ENCODE results near the gene FBN2.

DNA sequence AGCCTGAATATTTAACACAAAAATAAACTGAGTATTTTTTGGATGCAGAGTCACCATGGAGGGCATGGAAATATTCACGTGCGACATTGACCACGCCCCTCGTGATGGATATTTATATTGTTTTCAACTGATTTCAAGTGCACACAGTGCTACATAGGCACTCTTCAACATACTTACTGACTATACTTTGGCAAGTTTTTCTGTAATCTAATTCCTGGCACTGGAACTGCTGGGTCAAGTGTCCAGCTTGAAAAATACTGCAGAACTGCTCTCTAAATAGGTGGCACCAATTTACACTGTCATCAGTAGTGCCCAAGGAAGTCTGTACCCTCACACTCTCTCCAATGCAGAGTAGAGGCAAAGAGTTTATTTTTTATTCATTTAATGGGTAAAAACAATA is 65.1 kb downstream of the FBN2 start:
- TF ChIP-seq, protein P1, sequence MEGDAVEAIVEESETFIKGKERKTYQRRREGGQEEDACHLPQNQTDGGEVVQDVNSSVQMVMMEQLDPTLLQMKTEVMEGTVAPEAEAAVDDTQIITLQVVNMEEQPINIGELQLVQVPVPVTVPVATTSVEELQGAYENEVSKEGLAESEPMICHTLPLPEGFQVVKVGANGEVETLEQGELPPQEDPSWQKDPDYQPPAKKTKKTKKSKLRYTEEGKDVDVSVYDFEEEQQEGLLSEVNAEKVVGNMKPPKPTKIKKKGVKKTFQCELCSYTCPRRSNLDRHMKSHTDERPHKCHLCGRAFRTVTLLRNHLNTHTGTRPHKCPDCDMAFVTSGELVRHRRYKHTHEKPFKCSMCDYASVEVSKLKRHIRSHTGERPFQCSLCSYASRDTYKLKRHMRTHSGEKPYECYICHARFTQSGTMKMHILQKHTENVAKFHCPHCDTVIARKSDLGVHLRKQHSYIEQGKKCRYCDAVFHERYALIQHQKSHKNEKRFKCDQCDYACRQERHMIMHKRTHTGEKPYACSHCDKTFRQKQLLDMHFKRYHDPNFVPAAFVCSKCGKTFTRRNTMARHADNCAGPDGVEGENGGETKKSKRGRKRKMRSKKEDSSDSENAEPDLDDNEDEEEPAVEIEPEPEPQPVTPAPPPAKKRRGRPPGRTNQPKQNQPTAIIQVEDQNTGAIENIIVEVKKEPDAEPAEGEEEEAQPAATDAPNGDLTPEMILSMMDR (IDR thresholded peaks at IDR 0.05) = no peak
- TF ChIP-seq POLR2A (IDR thresholded peaks at IDR 0.05) = no peak

Data from heart left ventricle (tissue), 13 donors.